ENCODE results near the gene TRA2A.
"Not testable (repeated sequence)": the region's sequence is repeated elsewhere in the genome, so short reads cannot be mapped to it uniquely, and the experiment has no call there.

The TRA2A gene

DNA sequence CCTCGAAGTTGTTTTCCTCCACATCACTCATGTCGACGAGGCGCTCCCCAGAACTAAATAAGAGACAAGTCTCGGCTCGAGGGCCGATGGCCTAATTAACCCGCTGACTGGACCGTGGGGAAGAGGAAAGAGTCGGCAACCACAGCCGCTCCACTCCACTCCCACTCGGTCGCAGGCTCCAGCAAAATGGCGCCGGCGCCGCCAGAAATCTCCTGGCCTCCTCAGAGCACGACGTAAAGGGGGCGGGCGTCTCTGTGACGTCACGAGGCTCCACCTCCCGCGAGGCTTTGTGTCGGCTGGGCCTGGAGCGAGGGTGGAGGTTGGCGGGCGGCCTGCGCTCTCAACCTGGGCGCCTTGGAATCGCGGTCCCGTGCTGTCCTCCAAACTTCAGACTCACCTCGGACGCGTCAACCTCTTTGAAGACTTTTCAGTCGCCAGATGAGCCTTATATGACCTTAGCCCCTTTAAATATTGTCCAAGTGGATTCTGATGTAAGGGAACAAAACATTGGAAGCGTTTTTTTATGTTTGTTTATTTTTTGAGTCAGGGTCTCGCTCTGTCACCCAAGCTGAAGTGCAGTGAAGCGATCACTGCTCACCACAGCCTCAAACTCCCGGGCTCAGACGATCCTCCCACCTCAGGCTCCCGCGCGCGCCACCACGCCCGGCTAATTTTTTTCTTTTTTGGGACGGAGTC lies at the start of gene TRA2A:
TSS of gene TRA2A (minus strand) at position 188 of the 696 bp plus-strand sequence. CDS start at position 31, 157 bp downstream.
- peak; percentile 98 for DNase-seq

GRCh38 chr7:23570592-23571200 lies 38.9 kb upstream of the TRA2A start:
- peak; percentile 77 for DNase-seq

GRCh38 chr7:23558303-23558702 lies 26.5 kb upstream of the TRA2A start:
- DNase-seq: no peak

GRCh38 chr7:23547662-23548061 lies 15.9 kb upstream of the TRA2A start:
- DNase-seq: no peak

GRCh38 chr7:23546897-23547572 lies 15.3 kb upstream of the TRA2A start:
- DNase-seq: peak; percentile 77

- no peak for DNase-seq
Measured at GRCh38 chr7:23545493-23545892, 13.7 kb upstream of the TRA2A start.

DNA sequence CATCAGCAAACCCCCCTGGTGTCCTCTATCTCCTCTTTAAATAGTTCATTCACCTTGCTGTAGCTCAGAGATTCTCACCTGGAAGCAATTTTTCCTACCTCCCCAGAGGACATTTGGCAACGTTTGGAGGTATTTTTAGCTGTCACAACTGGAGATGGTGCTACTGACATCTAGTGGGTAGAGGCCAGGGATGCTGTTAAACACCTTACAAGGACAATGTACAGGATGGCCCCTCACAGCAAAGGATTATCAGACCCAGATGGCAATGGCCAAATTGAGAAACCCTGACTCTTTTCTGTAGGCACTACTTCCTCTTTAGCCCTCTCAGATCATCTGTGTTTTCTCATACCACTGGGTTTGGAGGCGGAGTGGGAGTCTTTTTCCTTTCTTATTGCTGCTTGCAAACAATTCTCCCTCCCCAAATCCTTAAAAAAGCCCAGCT lies 13.2 kb upstream of the TRA2A start:
- no peak for DNase-seq

DNA sequence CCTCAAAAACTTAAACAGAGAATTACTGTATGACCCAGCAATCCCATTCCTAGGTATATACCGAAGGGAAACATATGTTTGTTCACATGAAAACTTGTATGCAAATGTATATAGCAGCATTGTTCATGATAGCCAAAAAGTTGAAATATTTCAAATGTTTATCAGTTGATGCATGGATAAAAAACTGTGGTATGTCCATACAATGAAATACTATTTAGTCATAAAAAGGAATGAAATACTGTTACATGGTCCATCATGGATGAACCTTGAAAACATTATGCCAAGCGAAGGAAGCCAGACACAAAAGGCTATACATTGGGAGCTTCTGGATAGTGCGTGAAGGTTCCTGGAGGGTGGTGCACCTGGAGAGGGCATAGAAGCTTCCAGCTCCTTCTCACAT lies 11.0 kb upstream of the TRA2A start:
- DNase-seq: no peak

DNA sequence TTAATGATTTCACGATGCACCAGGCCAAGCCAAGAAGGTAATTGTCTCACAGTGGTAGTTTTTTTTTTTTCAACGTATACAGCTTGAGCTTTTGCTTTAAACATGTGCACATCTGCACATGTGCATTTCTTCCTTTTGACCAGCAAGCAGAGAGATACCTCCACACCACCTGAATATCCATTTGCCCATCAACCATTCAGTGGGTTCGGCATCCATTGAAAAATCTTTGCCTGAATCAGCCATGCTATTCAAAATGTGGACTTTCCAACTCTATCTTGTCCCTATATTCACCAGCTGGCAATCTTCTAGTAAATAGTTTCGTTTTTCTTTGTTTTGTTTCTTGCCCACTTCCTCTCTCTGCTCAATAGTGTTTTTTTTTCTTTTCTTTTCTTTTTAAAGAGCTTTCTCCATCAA lies 7.7 kb upstream of the TRA2A start:
- no peak for DNase-seq

- DNase-seq: no peak
Measured at GRCh38 chr7:23538301-23538700, 6.5 kb upstream of the TRA2A start.

DNA sequence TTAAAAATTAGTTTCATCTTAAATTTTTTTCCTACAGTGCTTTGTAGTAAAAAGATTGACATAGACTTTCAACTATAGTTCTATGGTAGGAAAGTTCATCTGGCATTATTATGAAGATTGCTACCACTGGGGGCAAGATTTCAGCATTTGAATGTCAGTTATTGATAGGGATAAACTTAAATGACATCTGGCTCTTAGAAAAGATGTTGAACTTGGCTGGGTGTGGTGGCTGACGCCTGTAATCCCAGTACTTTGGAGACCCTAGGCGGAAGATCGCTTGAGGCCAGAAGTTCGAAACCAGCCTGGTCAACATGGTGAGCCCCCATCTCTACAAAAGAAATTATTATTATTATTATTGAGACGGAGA lies 1.4 kb upstream of the TRA2A start:
- DNase-seq: no peak

DNA sequence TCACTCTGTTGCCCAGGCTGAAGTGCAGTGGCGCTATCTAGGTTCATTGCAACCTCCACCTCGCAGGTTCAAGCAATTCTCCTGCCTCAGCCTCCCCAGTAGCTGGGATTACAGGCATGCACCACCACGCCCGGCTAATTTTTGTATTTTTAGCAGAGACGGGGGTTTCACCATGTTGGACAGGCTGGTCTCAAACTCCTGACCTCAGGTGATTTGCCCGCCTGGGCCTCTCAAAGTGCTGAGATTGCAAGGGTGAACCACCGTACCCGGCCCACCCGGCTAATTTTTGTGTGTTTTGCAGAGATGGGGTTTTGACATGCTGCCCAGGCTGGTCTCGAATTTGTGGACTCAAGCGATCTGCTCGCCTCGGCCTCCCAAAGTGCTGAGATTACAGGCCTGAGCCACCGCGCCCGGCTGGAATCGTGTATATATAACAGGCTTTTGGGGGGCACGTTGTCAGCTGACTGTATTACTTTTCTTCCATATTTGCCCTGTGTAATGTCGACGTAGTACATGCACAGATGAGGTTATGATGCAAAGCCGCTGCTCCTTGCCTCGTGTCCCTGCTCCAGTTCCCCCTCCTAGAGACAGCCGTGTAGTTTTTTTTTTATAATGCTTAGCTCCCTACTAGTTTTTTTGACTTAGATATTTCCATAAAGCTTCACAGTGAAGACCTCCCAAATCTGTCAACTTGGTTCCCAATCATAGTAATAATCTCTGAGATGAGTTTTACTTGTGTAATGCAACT lies 883 bp upstream of the TRA2A start:
- DNase-seq: no peak

DNA sequence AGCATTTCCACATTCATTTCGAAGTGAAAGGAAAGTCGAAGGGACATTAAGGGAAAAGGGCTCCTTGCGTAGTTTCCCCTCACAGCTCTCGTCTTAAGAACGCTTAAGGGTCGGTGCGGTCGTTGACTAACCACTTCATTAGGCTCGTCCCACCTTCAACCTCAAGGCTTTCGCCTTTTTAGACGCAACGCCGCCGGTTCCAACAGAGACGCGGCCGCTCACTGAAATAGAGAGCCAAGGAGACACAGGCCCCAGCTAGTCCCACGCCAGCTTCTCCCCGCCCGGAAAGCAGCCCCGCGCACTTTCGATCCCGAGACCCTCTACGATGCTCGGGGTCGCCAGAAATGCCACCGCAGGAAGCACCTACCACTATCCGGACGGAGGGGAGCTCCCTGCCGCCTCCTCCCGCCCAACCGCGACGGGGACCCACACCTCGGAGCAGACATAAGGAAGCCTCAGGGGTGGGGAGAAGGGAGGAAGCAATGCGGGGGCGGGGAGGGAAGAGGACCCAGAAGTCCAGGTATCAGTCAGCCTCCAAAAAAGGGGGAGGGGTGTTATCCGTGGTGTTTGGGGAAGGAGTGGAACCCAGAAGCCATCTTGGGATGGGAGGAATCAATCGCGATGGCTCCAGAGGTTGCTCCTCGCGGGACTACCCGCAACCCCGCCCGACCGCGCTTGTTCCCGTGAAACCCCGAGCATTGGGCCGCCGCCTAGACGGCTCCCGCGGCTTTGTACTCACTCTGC lies 559 bp downstream of the TRA2A start:
- DNase-seq: peak; percentile 71

DNA sequence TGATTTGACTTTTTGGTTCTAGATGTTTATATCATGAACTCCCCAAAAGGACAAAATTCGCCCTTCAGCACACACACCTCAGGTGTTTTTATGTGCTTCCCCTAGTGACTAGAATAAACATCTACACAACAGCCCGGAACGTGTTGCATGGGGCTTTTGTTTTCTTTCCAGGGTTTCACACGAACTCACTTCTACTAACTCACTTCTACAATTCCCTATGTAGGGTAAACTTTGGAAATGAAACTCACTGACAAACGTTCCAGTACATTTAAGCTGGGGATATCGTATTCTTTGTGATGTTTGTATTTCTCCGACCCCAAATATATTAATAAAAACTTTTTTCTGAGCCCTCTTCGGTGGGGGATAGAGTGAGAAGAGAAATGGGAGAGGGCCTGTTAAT lies 1.4 kb downstream of the TRA2A start:
- peak; percentile 9 for DNase-seq

- no peak for DNase-seq
Measured at GRCh38 chr7:23529262-23529859, 2.4 kb downstream of the TRA2A start.

- DNase-seq: not testable (repeated sequence)
Measured at GRCh38 chr7:23525611-23526010, 6.2 kb downstream of the TRA2A start.

GRCh38 chr7:23524473-23524872 lies 7.3 kb downstream of the TRA2A start:
- no peak for DNase-seq

DNA sequence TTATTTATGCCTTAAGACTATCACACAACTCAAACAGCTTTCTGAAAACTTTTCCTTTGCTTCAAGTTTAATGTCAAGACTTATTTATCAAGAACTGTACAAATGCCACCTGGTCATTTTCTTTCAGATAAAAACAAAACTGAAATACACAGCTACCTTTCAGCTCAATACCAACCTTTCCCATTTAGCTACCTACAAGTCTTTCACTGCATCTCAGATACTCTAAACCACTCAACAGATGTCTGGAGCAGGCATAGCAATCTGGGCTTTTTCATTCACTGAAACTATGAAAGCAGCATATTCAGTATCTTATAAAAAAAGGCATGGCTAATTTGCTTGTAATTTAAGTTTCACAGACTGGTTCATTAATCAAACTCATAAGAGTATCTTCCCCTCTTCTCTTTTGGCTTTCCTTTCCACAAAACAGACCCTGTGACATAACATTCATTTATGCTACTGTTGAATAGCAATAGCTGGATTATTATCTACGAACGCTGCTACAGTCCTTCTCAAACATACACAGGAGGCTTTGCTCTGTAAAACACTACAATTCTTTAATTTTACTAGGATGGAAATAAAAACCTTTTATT lies 8.2 kb downstream of the TRA2A start:
- DNase-seq: no peak

GRCh38 chr7:23520582-23520981 lies 11.2 kb downstream of the TRA2A start:
- DNase-seq: no peak

- no peak for DNase-seq
Measured at GRCh38 chr7:23514755-23515154, 17.0 kb downstream of the TRA2A start.

DNA sequence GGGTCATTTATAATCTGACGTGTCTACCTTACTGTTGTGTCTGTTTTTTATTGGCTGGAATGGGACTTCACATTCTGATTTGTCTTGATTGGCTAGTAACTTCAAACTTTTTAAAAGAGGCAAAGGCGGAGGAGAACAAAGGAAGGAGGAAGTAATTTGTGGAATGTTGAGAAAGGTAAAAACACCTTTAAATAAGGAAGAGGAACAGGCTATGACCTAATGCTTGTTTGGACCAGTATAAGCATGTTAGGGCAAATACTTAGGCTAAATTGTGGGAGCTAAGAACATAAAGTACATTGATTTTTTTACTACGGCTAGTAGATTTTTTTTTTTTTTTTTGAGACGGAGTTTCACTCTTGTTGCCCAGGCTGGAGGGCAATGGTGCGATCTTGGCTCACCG lies 18.0 kb downstream of the TRA2A start:
- DNase-seq: not testable (repeated sequence)

DNA sequence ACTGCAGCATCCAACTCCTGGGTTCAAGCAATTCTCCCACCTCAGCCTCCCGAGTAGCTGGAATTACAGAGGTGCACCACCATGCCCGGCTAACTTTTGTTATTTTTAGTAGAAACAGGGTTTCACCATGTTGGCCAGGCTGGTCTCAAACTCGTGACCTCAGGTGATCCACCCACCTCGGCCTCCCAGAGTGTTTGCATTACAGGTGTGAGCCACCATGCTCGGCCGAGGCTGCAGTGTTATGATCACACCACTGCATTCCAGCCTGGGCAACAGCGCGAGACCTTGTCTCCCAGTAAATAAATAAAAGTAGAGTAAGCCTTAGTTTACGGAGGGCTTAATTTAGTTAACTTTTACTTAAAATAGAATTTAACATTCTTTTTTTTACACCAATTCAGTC lies 37.8 kb downstream of the TRA2A start:
- no peak for DNase-seq

Data from NCI-H1092 (cell line).